A549 treated with RU486 at 1 μM for 4 hours (cell line): ENCODE data around the gene TFEC. TPM values are rescaled to one million over a fixed set of nuclear protein-coding genes. Genes with fewer than 3 reads are reported as not detected.

ENCODE experiments used
- total RNA-seq: library from RNA; stranded (reverse); fragments of 200-300 nt; extraction: Qiagen RNA extraction; gene quantifications from 5 replicates; pipeline ENCODE4 v1.2.3, GENCODE V29; 2022; ENCODE audit warnings: low read depth

TFEC gene
- total RNA-seq = 0.06 TPM in 1 of 5 replicates, not detected in the others

DNA sequence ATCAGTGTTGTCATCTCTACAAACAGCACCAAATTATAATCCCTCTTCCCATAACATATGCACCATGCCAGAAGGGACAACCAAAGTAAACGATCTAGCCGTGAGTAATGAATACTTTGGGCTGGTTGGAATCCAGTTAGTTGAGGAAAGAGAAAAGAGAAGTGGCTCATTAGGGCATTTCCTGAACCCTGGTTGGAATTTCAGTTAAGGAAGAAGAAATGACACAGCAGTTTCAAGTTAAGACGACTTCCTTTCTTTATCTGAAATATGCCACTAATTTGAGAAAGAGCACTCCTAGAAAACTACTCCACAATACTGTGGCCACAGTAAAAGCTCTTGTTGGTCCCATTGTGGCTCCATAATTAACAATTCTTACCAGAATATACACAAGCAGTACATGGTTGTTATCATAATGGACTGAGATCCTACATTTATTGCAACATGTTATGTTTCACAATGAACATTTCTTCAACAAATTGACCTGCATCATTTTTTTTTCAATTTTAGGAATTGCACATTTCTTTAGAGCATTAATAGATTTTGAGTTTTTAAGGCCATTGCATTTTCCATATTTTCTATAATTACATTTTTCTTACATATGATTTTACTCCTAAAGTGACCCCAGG lies at the start of gene TFEC:
TFEC (minus strand) TSS at position 113 of the 626 bp plus-strand sequence. CDS start 46,322 bp downstream, outside the sequence.

Other genes with a start within 250 kb of the TFEC start
- 53.0 to 65.7 TPM (median 58.4 TPM) in 5 replicates for gene TES, start 179.8 kb upstream of the TFEC start, total RNA-seq